ENCODE results near the gene NKX6-1. TPM values are rescaled to one million over a fixed set of nuclear protein-coding genes. Genes with fewer than 3 reads are reported as not detected.

Gene NKX6-1
- total RNA-seq (not detected), polyA plus RNA-seq (not detected)
- long read RNA-seq, donor 1, result 0 reads
- long read RNA-seq, donor 2, partial matches to known transcripts, result 0 of 3 reads
- long read RNA-seq, donor 2, other reads (novel, unspliced or antisense), result 0 of 3 reads

DNA sequence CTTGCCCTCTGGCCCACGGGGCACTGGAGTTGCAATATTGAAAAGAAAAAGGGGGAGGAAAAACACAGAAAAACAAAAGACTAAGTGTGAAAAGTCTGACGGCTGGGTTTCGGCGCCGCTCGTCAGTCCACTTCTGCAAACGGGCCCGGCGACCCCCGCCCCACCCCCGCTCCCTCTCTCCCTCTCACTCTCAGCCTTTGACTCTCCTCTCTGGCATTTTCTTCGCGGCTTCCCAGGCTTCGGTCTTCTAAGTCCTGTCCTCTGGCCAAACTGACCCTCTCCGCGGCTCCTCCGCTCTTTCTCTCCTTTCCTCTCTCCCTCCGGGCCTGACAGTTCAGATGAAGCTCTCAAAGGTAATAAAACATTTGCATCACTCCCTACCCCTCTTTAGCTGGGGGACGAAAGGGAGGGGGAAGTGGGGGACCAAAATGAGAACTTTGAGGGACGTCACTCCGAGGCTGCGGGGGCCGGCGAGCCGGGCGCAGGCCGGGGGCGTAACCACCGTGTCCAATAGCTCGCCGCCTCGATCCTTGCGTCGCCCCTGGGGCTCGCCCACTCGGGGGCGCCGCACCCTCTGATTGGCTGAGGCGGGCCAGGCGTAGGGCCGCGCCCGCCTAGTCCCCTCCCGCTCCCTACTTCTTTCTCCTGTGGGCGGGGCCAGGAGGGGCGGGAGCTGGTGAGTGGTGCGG is at the start of gene NKX6-1:
Gene NKX6-1, minus strand, starts transcription at position 358 of the 689 bp plus-strand sequence. CDS start 1,064 bp downstream, outside the sequence.
- intact Hi-C loops (cut with DNase I; ENCODE audit: low total_unique reads), result no loop called here
- Histone ChIP-seq H3K27ac (no peak within 1 kb of the TSS), H3K9me3 (peaks cover 0 to 25% (median 0%) of the 10 kb centered on the region in 8 donors), H3K36me3 (no peaks in the 10 kb centered on the region), H3K4me1 (peaks cover 18 to 52% (median 37%) of the 10 kb centered on the region in 6 donors), H3K4me3 (peak within 1 kb of the TSS; percentile 19 to 66 (median 32)), H3K27me3 (replicated peaks in 1 of 7) (peaks cover 14 to 100% (median 99%) of the 10 kb centered on the region in 7 donors)
- no peak for DNase-seq
- 3 to 7% (median 5%) methylated on average over 41 to 47 of the region's 47 CpGs for WGBS, 5 donors
- TF ChIP-seq POLR2AphosphoS5 (IDR thresholded peaks at IDR 0.05), result peak in 1 of 3 donors; percentile 18
- no peak for TF ChIP-seq POLR2A (IDR thresholded peaks at IDR 0.05)

DNA sequence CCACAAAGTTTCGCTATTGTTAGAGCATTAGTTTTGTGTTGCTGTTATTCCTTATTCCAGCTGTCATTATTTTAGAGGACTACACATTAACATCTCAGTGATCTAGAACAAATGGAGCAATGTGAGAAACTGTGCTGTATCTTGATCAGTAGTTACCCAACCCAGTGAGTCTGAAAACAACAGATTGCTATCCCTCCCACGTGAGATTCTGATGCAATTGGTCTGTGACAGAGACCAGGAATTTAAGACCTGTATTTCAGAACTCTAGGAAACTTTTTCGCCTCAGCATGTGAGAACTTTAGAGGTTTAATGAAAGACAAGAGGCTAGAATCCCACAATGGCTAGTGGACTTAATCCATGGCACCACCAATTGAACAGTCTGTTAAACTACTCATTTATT is 48.1 kb upstream of the NKX6-1 start:
- Histone ChIP-seq H3K27ac (no peak overlapping the region), H3K4me3 (no peak overlapping the region), H3K36me3 (no peaks in the 10 kb centered on the region), H3K9me3 (peaks cover 0 to 8% (median 0%) of the 10 kb centered on the region in 8 donors), H3K4me1 (no peaks in the 10 kb centered on the region), H3K27me3 (replicated peaks in 1 of 7) (peaks cover 0 to 22% (median 0%) of the 10 kb centered on the region in 7 donors)
- WGBS, 5 donors, result 75 to 89% (median 84%) methylated on average over 3 of the region's 3 CpGs
- DNase-seq, result no peak
- intact Hi-C loops (cut with DNase I; ENCODE audit: low total_unique reads), result no loop called here
- TF ChIP-seq POLR2A (IDR thresholded peaks at IDR 0.05), result no peak
- TF ChIP-seq, protein P1, sequence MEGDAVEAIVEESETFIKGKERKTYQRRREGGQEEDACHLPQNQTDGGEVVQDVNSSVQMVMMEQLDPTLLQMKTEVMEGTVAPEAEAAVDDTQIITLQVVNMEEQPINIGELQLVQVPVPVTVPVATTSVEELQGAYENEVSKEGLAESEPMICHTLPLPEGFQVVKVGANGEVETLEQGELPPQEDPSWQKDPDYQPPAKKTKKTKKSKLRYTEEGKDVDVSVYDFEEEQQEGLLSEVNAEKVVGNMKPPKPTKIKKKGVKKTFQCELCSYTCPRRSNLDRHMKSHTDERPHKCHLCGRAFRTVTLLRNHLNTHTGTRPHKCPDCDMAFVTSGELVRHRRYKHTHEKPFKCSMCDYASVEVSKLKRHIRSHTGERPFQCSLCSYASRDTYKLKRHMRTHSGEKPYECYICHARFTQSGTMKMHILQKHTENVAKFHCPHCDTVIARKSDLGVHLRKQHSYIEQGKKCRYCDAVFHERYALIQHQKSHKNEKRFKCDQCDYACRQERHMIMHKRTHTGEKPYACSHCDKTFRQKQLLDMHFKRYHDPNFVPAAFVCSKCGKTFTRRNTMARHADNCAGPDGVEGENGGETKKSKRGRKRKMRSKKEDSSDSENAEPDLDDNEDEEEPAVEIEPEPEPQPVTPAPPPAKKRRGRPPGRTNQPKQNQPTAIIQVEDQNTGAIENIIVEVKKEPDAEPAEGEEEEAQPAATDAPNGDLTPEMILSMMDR (IDR thresholded peaks at IDR 0.05 in 8 of 11, conservative IDR thresholded peaks at IDR 0.05 in 3 of 11), result no peak
- TF ChIP-seq POLR2AphosphoS5 (IDR thresholded peaks at IDR 0.05), result no peak

DNA sequence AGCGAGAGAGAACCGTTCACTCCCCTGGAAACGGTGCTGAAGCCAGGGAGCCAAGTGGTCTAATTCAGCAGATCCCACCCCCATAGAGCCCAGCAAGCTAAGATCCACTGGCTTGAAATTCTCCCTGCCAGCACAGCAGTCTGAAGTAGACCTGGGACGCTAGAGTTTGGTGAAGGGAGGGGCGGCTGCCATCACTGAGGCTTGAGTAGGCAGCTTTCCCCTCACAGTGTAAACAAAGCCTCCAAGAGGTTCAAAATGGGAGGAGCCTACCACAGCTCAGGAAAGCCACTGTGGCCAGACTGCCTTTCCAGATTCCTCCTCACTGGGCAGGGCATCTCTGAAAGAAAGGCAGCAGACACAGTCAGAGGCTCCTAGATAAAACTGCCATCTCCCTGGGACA is 46.0 kb upstream of the NKX6-1 start:
- Histone ChIP-seq H3K36me3 (no peaks in the 10 kb centered on the region), H3K9me3 (no peaks in the 10 kb centered on the region), H3K27me3 (replicated peaks in 1 of 7) (peaks cover 0 to 16% (median 0%) of the 10 kb centered on the region in 7 donors), H3K4me3 (no peak overlapping the region), H3K27ac (no peak overlapping the region), H3K4me1 (no peaks in the 10 kb centered on the region)
- TF ChIP-seq POLR2A (IDR thresholded peaks at IDR 0.05), result no peak
- TF ChIP-seq, protein P1 (IDR thresholded peaks at IDR 0.05 in 8 of 11, conservative IDR thresholded peaks at IDR 0.05 in 3 of 11), result no peak
- no peak for TF ChIP-seq POLR2AphosphoS5 (IDR thresholded peaks at IDR 0.05)
- DNase-seq, result no peak
- WGBS, 5 donors, result 71 to 88% (median 75%) methylated on average over 2 to 5 of the region's 5 CpGs
- intact Hi-C loops (cut with DNase I; ENCODE audit: low total_unique reads), result no loop called here

DNA sequence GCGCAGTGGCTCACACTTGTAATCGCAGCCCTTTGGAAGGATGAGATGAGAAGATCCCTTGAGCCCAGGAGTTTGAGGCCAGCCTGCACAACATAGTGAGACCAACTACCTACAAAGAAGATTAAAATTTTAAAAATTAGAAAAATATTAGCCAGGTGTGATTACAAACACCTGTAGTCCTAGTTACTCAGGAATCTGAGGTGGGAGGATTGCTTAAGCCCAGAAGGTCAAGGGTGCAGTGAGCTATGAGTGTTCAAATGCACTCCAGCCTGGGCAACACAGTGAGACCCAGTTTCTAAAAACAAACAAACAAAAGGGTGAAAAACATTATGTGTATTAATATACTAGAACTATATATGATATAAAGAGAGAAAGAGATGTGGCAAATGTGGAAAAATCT is 36.8 kb upstream of the NKX6-1 start:
- Histone ChIP-seq H3K36me3 (no peaks in the 10 kb centered on the region), H3K27me3 (replicated peaks in 1 of 7) (no peaks in the 10 kb centered on the region), H3K27ac (no peak overlapping the region), H3K4me3 (no peak overlapping the region), H3K9me3 (peaks cover 0 to 8% (median 0%) of the 10 kb centered on the region in 8 donors), H3K4me1 (no peaks in the 10 kb centered on the region)
- DNase-seq, result no peak
- intact Hi-C loops (cut with DNase I; ENCODE audit: low total_unique reads), result no loop called here
- TF ChIP-seq POLR2AphosphoS5 (IDR thresholded peaks at IDR 0.05) (no peak), POLR2A (IDR thresholded peaks at IDR 0.05) (no peak)
- TF ChIP-seq, protein P1 (IDR thresholded peaks at IDR 0.05 in 8 of 11, conservative IDR thresholded peaks at IDR 0.05 in 3 of 11), result no peak
- 94 to 97% (median 97%) methylated on average over 2 of the region's 2 CpGs for WGBS, 5 donors

All from spleen (tissue), 13 donors.